HepG2 (cell line): ENCODE data around the gene IRF2BPL. TPM values are rescaled to one million over a fixed set of nuclear protein-coding genes. Genes with fewer than 3 reads are reported as not detected.

Experiments
- ATF6 ChIP-seq: sonication (generic); formaldehyde crosslinking; conservative IDR thresholded peaks from 2 replicates; pipeline ENCODE4 v1.4.0; 2020; ENCODE audit warnings: missing genetic modification reagents
- CEBPZ ChIP-seq: IDR thresholded peaks from 2 replicates; pipeline ENCODE4 v1.6.1; 2012; ENCODE audit warnings: low read length, improper control_type of control experiment
- CREM ChIP-seq, 2 experiments: sonication (generic) in 1 of 2; formaldehyde crosslinking in 1 of 2; IDR thresholded peaks; 2 replicates each; pipeline versions ENCODE4 v1.4.0 to v1.6.1; 2016 to 2020; ENCODE audit warnings: antibody characterized with exemption in 1 of 2, mild to moderate bottlenecking in 1 of 2, missing genetic modification reagents in 1 of 2
- GPBP1L1 ChIP-seq: sonication (generic); formaldehyde crosslinking; IDR thresholded peaks from 2 replicates; pipeline ENCODE4 v1.5.0; 2020; ENCODE audit warnings: mild to moderate bottlenecking, missing genetic modification reagents
- HNRNPUL1 ChIP-seq: fragments of 200-400 bp; formaldehyde crosslinking; IDR thresholded peaks from 2 replicates; pipeline ENCODE4 v1.6.1; 2017; ENCODE audit warnings: low read depth, mild to moderate bottlenecking, low read length, moderate library complexity
- NCOR1 ChIP-seq: fragments of 200-600 bp; sonication (generic); IDR thresholded peaks from 2 replicates; pipeline ENCODE4 v1.7.0; 2017; ENCODE audit warnings: antibody characterized with exemption, low read length, borderline replicate concordance
- NONO ChIP-seq, 2 experiments: fragments of 450-650 bp in 1 of 2; sonication (generic) in 1 of 2; formaldehyde crosslinking in 1 of 2; IDR thresholded peaks in 1 of 2; conservative IDR thresholded peaks in 1 of 2; 2 replicates each; pipeline versions ENCODE4 v1.6.1 to v1.8.0; 2017 to 2022; ENCODE audit warnings: mild to moderate bottlenecking in 1 of 2, missing genetic modification reagents in 1 of 2, moderate library complexity in 1 of 2
- POGK ChIP-seq: sonication (generic); formaldehyde crosslinking; conservative IDR thresholded peaks from 2 replicates; pipeline ENCODE4 v1.8.0; 2022; ENCODE audit warnings: mild to moderate bottlenecking, moderate library complexity, missing genetic modification reagents
- POLR2A ChIP-seq, 2 experiments: IDR thresholded peaks; 2 replicates each; pipeline ENCODE4 v1.6.1; 2011; ENCODE audit warnings: low read depth in 2 of 2, low read length in 2 of 2, mild to moderate bottlenecking in 1 of 2, moderate library complexity in 1 of 2; ENCODE audit not compliant: insufficient read depth in 1 of 2
- RBM39 ChIP-seq: fragments of 200-400 bp; formaldehyde crosslinking; IDR thresholded peaks from one replicate; pipeline ENCODE4 v1.6.1; 2018; ENCODE audit warnings: antibody characterized with exemption, mild to moderate bottlenecking, low read depth, low read length; ENCODE audit not compliant: poor library complexity, severe bottlenecking
- SKI ChIP-seq: fragments of 450-650 bp; IDR thresholded peaks from one replicate; pipeline ENCODE4 v1.6.1; 2018; ENCODE audit warnings: mild to moderate bottlenecking; ENCODE audit not compliant: partially characterized antibody
- SMARCC2 ChIP-seq: fragments of 450-650 bp; IDR thresholded peaks from 2 replicates; pipeline ENCODE4 v1.6.1; 2017; ENCODE audit warnings: antibody characterized with exemption, mild to moderate bottlenecking
- SOX6 ChIP-seq, 2 experiments: fragments of 450-650 bp in 1 of 2; sonication (generic) in 1 of 2; formaldehyde crosslinking in 1 of 2; IDR thresholded peaks; 2 replicates each; pipeline versions ENCODE4 v1.4.0 to v1.6.1; 2017 to 2020; ENCODE audit warnings: antibody characterized with exemption in 1 of 2, mild to moderate bottlenecking in 1 of 2, missing genetic modification reagents in 1 of 2
- SRSF4 ChIP-seq: fragments of 200-400 bp; formaldehyde crosslinking; IDR thresholded peaks from one replicate; pipeline ENCODE4 v1.6.1; 2018; ENCODE audit warnings: mild to moderate bottlenecking, low read depth, low read length, moderate library complexity; ENCODE audit not compliant: poor library complexity, severe bottlenecking
- TAF15 ChIP-seq: fragments of 200-400 bp; formaldehyde crosslinking; IDR thresholded peaks from one replicate; pipeline ENCODE4 v1.6.1; 2018; ENCODE audit warnings: mild to moderate bottlenecking, low read depth, low read length; ENCODE audit not compliant: poor library complexity, severe bottlenecking
- ZC3H13 ChIP-seq: sonication (generic); formaldehyde crosslinking; IDR thresholded peaks from 2 replicates; pipeline ENCODE4 v1.8.1; 2023; ENCODE audit warnings: mild to moderate bottlenecking, missing genetic modification reagents, moderate library complexity
- ZFP90 ChIP-seq: sonication (generic); formaldehyde crosslinking; IDR thresholded peaks from 2 replicates; pipeline ENCODE4 v1.8.0; 2022; ENCODE audit warnings: missing genetic modification reagents, mild to moderate bottlenecking, inconsistent platforms, borderline replicate concordance
- ZNF589 ChIP-seq: sonication (generic); formaldehyde crosslinking; conservative IDR thresholded peaks from 2 replicates; pipeline ENCODE4 v1.8.0; 2022; ENCODE audit warnings: mild to moderate bottlenecking, moderate library complexity, missing genetic modification reagents
- ZNF616 ChIP-seq: sonication (generic); formaldehyde crosslinking; IDR thresholded peaks from 2 replicates; pipeline ENCODE4 v1.5.0; 2020; ENCODE audit warnings: low read depth, mild to moderate bottlenecking, missing genetic modification reagents
- ZNF7 ChIP-seq: IDR thresholded peaks from 2 replicates; pipeline ENCODE4 v1.6.1; 2016; ENCODE audit warnings: missing biosample characterization, missing genetic modification reagents
- polyA plus RNA-seq, 8 experiments: library from polyadenylated mRNA; depleted of rRNA in 3 of 8; stranded (reverse) in 7 of 8; unstranded in 1 of 8; fragments of >200 nt; fragmentation: Illumina TruSeq in 4 of 8; extraction: Trizol in 4 of 8; gene quantifications; 2 replicates each; pipeline versions ENCODE4 v1.2.1 to v1.2.3, GENCODE V29; 2011 to 2016; ENCODE audit warnings: low read depth in 4 of 8, missing spikeins in 1 of 8, mixed read lengths in 1 of 8; ENCODE audit not compliant: insufficient read depth in 1 of 8
- total RNA-seq, 5 experiments: library from RNA; depleted of rRNA; stranded (reverse); fragments of >200 nt; fragmentation: Illumina TruSeq; extraction: Trizol; gene quantifications; 2 replicates each; pipeline ENCODE4 v1.2.3, GENCODE V29; 2016; ENCODE audit warnings: low read depth in 1 of 5

The IRF2BPL gene
- total and polyA plus RNA-seq, 2 of the 13 experiments (the other 11 are each of a cell fraction or from before 2014, with no cell fraction given): 6.6 to 8.4 TPM

GRCh38 chr14:77040059-77040740 lies 11.7 kb upstream of the IRF2BPL start (continued):
- TF ChIP-seq SRSF4 (no peak), ZFP90 (CRISPR knock-in tag) (no peak), GPBP1L1 (CRISPR knock-in tag) (no peak), SOX6 (IDR thresholded peaks at IDR 0.05) (no peak), SOX6 (CRISPR knock-in tag; IDR thresholded peaks at IDR 0.05) (peak; percentile 80), POGK (CRISPR knock-in tag) (no peak; the same call in 1 of the 2 replicates), ZNF616 (CRISPR knock-in tag) (no peak), ZNF7 (CRISPR knock-in tag) (no peak), NONO (IDR thresholded peaks at IDR 0.05) (no peak), NONO (CRISPR knock-in tag; conservative IDR thresholded peaks at IDR 0.05) (peak; percentile 79), HNRNPUL1 (no peak), NCOR1 (peak; percentile 66; the same call in 1 of the 2 replicates), ATF6 (no peak), ZNF589 (CRISPR knock-in tag) (no peak), SKI (no peak), POLR2A (IDR thresholded peaks at IDR 0.05; ENCODE audit: insufficient read depth in 1 of 2, low read depth in 2 of 2, low read length in 2 of 2) (peak; percentile 33 to 45; a peak in 2 of 4 replicates), CREM (IDR thresholded peaks at IDR 0.05) (peak; percentile 40; the same call in 1 of the 2 replicates), CREM (CRISPR knock-in tag; IDR thresholded peaks at IDR 0.05) (no peak), SMARCC2 (no peak), RBM39 (no peak), TAF15 (no peak), CEBPZ (no peak), ZC3H13 (CRISPR knock-in tag) (no peak)
